ENCODE measurements around the gene NEMP2. TPM values are rescaled to one million over a fixed set of nuclear protein-coding genes. Genes with fewer than 3 reads are reported as not detected.

The NEMP2 gene
- total RNA-seq, 1 experiment from 2014 or later: 12.0 TPM

DNA sequence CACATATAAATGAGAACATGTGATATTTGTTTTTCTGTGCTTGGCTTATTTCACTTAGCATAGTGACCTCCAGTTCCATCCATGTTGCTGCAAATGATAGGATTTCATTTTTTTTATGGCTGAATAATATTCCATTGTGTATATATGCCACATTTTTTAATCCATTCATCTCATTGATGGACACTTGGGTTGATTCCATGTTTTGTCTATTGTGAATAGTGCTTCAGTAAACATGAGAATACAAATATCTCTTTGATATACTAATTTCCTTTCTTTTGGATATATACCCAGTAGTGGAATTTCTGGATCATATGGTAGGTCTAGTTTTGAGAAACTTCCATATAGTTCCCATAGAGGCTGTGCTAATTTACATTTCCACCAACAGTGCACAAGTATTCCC is 3.7 kb upstream of the NEMP2 start:
- ChIA-PET CTCF (no interaction called here), POLR2A (no interaction called here)
- no TSS peak for BruUV-seq (replicated peaks)
- Histone ChIP-seq H3K27ac (ENCODE audit: low read length) (no peak overlapping the region), H3K4me3 (ENCODE audit: low read depth in 2 of 2, low read length in 2 of 2) (no peak overlapping the region), H3K9me3 (ENCODE audit: control insufficient read depth, insufficient read depth, low read depth, low read length) (peaks cover 11% of the 10 kb centered on the region; the same call in 1 of the 2 replicates), H3K27me3 (ENCODE audit: control insufficient read depth, insufficient read depth, low read length) (no peaks in the 10 kb centered on the region), H3K4me1 (ENCODE audit: control insufficient read depth, insufficient read depth, low read length) (peaks cover 6% of the 10 kb centered on the region; the same call in 1 of the 2 replicates), H3K36me3 (ENCODE audit: control insufficient read depth, insufficient read depth, low read length) (no peaks in the 10 kb centered on the region)
- intact Hi-C loops (cut with micrococcal nuclease; ENCODE audit: unreplicated experiment): loop anchor here (10.0 kb wide), 1 partner anchor 107 kb away; the partner anchor contains the start of gene NAB1
- DNase-seq (ENCODE audit: low read depth, low spot score): no peak
- TF ChIP-seq, protein P1, sequence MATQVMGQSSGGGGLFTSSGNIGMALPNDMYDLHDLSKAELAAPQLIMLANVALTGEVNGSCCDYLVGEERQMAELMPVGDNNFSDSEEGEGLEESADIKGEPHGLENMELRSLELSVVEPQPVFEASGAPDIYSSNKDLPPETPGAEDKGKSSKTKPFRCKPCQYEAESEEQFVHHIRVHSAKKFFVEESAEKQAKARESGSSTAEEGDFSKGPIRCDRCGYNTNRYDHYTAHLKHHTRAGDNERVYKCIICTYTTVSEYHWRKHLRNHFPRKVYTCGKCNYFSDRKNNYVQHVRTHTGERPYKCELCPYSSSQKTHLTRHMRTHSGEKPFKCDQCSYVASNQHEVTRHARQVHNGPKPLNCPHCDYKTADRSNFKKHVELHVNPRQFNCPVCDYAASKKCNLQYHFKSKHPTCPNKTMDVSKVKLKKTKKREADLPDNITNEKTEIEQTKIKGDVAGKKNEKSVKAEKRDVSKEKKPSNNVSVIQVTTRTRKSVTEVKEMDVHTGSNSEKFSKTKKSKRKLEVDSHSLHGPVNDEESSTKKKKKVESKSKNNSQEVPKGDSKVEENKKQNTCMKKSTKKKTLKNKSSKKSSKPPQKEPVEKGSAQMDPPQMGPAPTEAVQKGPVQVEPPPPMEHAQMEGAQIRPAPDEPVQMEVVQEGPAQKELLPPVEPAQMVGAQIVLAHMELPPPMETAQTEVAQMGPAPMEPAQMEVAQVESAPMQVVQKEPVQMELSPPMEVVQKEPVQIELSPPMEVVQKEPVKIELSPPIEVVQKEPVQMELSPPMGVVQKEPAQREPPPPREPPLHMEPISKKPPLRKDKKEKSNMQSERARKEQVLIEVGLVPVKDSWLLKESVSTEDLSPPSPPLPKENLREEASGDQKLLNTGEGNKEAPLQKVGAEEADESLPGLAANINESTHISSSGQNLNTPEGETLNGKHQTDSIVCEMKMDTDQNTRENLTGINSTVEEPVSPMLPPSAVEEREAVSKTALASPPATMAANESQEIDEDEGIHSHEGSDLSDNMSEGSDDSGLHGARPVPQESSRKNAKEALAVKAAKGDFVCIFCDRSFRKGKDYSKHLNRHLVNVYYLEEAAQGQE (IDR thresholded peaks at IDR 0.05; ENCODE audit: insufficient read depth in 1 of 2, low read depth in 2 of 2, low read length in 1 of 2): no peak
- no peak for TF ChIP-seq POLR2AphosphoS5 (IDR thresholded peaks at IDR 0.05; ENCODE audit: low read depth, low read length)
- TF ChIP-seq, protein P2, sequence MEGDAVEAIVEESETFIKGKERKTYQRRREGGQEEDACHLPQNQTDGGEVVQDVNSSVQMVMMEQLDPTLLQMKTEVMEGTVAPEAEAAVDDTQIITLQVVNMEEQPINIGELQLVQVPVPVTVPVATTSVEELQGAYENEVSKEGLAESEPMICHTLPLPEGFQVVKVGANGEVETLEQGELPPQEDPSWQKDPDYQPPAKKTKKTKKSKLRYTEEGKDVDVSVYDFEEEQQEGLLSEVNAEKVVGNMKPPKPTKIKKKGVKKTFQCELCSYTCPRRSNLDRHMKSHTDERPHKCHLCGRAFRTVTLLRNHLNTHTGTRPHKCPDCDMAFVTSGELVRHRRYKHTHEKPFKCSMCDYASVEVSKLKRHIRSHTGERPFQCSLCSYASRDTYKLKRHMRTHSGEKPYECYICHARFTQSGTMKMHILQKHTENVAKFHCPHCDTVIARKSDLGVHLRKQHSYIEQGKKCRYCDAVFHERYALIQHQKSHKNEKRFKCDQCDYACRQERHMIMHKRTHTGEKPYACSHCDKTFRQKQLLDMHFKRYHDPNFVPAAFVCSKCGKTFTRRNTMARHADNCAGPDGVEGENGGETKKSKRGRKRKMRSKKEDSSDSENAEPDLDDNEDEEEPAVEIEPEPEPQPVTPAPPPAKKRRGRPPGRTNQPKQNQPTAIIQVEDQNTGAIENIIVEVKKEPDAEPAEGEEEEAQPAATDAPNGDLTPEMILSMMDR (IDR thresholded peaks at IDR 0.05): no peak
- in situ Hi-C loops (cut with HindIII; ENCODE audit: low pct_unique_long_range_greater_than_20kb, low sequenced_read_pairs): no loop called here
- no peak for ATAC-seq

DNA sequence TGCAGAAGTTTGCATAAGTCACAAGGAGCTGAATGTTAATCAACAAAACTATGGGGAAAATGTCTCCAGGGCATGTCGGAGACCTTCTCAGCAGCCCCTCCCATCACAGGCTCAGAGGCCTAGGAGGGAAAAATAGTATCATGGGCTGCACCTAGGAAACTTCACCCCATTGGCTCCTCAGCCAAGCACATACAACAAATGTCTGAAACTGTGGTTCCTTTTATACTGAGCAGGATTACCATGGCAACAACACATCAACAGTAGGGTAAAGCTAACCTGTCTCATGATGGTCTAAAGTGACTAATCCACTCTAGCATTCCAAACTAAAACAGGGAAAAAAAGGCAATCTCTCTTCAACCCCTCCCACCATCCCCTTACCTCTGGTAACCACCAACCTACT is 3.2 kb upstream of the NEMP2 start:
- Histone ChIP-seq H3K27me3 (ENCODE audit: control insufficient read depth, insufficient read depth, low read length) (no peaks in the 10 kb centered on the region), H3K36me3 (ENCODE audit: control insufficient read depth, insufficient read depth, low read length) (no peaks in the 10 kb centered on the region), H3K27ac (ENCODE audit: low read length) (no peak overlapping the region), H3K4me1 (ENCODE audit: control insufficient read depth, insufficient read depth, low read length) (peaks cover 7% of the 10 kb centered on the region), H3K9me3 (ENCODE audit: control insufficient read depth, insufficient read depth, low read depth, low read length) (peaks cover 11% of the 10 kb centered on the region; the same call in 1 of the 2 replicates), H3K4me3 (ENCODE audit: low read depth in 2 of 2, low read length in 2 of 2) (no peak overlapping the region)
- BruUV-seq (replicated peaks): no TSS peak
- ChIA-PET CTCF (no interaction called here), POLR2A (no interaction called here)
- ATAC-seq (no peak), DNase-seq (ENCODE audit: low read depth, low spot score) (no peak)
- in situ Hi-C loops (cut with HindIII; ENCODE audit: low pct_unique_long_range_greater_than_20kb, low sequenced_read_pairs): no loop called here
- TF ChIP-seq POLR2AphosphoS5 (IDR thresholded peaks at IDR 0.05; ENCODE audit: low read depth, low read length): no peak
- TF ChIP-seq TCF7L2 (IDR thresholded peaks at IDR 0.05; ENCODE audit: low read depth, low read length): no peak
- TF ChIP-seq, protein P1 (IDR thresholded peaks at IDR 0.05; ENCODE audit: insufficient read depth in 1 of 2, low read depth in 2 of 2, low read length in 1 of 2): no peak
- no peak for TF ChIP-seq SIN3A (IDR thresholded peaks at IDR 0.05; ENCODE audit: borderline replicate concordance, insufficient read depth, low read depth, low read length)
- intact Hi-C loops (cut with micrococcal nuclease; ENCODE audit: unreplicated experiment): loop anchor here (10.0 kb wide), 1 partner anchor 107 kb away; the partner anchor contains the start of gene NAB1

All from Panc1 (cell line).